GM18951 (cell line): ENCODE results near the gene NUDT22.

Experiments
- POLR2A ChIP-seq: IDR thresholded peaks from 4 replicates; pipeline ENCODE4 v1.6.1; 2011; ENCODE audit warnings: mild to moderate bottlenecking; ENCODE audit not compliant: insufficient read length, insufficient read depth; ENCODE audit errors: extremely low read depth
- in situ Hi-C: fragments of 300-500 bp; cut with MboI; formaldehyde crosslinking; loops from one replicate; pipeline ENCODE4 v1.12.0; 2022; ENCODE audit warnings: low sequenced_read_pairs, mixed read lengths, inconsistent platforms; ENCODE audit not compliant: unreplicated experiment

NUDT22 gene

DNA sequence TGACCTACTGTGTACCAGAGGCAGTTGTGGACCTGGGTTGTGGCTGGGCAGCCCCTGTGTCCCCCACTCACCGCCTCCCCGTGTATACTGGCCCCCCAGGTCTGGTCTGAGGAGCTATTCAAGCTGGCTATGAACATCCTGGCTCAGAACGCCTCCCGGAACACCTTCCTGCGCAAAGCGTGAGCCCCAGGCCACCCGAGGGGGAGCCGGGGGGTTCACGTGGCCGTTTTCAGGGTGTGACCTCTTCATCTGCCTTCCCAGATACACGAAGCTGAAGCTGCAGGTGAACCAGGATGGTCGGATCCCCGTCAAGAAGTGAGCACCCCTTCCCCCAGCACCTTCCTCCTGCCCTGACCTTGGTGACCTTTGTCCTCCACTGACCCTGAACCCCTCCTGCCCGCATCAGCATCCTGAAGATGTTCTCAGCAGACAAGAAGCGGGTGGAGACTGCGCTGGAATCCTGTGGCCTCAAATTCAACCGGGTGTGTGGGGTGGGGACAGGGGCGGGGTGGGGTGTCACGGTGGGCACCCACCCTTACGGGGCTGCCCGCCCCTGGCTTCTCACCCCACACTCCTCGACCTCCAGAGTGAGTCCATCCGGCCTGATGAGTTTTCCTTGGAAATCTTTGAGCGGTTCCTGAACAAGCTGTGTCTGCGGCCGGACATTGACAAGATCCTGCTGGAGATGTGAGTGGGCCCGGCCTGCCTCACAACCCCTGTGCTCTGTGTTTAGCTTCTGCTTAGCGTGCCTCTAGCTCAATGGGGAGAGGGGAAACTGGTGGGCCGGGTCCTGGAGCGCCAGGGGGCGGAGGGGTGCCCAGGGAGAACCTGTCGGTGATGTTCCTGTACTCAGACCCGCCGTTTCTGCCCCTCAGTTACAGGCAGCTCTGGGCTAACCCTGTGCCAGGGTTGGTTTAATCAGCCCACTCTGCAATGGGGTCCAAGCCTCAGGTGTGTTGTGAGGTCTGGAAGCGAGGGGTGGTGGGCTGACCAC, 29.4 kb downstream of the NUDT22 start:
- no peak for TF ChIP-seq POLR2A
- in situ Hi-C loops = no loop called here

DNA sequence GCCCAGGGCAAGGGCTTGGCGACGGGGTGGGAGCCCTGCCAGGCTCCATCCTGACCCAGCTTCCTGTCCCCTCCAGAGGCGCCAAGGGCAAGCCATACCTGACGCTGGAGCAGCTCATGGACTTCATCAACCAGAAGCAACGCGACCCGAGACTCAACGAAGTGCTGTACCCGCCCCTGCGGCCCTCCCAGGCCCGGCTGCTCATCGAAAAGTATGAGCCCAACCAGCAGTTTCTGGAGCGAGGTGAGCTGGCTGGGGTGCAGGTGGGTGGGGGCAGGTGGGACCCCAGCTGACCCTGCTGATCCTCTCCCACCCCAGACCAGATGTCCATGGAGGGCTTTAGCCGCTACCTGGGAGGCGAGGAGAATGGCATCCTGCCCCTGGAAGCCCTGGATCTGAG, 30.2 kb downstream of the NUDT22 start:
- in situ Hi-C loops = no loop called here
- TF ChIP-seq POLR2A = no peak

DNA sequence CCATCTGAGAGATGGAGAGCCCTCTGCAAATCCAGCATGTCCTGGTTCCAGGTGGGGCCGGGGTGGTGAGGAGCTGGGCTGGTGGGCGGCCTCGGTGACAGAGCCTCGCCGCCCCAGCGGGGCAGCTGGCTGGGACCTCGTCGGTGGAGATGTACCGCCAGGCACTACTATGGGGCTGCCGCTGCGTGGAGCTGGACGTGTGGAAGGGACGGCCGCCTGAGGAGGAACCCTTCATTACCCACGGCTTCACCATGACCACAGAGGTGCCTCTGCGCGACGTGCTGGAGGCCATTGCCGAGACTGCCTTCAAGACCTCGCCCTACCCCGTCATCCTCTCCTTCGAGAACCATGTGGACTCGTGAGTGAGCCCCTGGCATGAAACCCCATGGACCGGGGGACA, 32.3 kb downstream of the NUDT22 start:
- no peak for TF ChIP-seq POLR2A

DNA sequence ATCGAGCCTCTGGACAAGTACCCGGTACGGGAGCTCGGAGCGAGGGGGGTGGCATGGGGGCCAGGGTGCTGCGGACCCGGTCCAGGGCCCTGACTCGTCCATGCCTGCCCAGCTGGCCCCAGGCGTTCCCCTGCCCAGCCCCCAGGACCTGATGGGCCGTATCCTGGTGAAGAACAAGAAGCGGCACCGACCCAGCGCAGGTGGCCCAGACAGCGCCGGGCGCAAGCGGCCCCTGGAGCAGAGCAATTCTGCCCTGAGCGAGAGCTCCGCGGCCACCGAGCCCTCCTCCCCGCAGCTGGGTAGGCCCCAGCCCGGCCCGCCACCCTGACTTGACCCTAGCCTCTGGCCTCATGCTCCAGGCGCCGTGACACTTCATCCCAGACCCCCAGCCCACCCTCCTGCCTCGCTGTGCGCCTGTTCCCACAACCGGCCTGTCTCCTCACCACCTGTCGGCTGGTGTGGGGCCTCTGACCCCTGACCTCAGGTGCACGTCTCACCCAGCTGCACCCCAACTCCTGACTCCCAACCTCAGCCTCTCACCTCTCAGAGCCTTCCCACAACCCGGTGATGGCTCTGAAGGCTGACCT, 33.0 kb downstream of the NUDT22 start:
- TF ChIP-seq POLR2A = no peak
- in situ Hi-C loops = no loop called here

More for the DNA sequence above, 32.3 kb downstream of the NUDT22 start:
- in situ Hi-C loops = no loop called here

DNA sequence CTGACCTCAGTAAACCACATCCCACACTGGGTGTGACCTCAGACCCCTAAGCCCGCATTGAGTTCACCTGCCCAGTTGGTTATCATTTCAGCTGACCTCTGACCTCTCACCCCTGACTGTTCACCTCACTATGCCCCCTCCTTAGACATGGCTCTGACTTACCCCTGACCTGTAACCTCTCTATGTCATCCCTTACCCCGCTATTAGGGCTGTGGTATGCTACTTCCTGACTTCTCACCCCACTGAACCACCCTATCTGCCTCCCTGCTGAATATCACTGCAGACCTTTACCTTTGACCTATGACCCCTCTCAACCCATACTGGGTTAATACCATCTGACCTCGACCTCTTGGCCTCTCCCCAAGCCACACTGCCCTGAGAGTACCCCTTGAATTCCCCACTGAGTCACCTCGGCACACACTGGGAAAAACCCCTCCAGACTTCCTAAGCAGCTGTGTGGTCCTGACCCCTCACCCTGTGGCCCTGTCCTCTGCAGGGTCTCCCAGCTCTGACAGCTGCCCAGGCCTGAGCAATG, 33.5 kb downstream of the NUDT22 start:
- in situ Hi-C loops = no loop called here
- TF ChIP-seq POLR2A = no peak

DNA sequence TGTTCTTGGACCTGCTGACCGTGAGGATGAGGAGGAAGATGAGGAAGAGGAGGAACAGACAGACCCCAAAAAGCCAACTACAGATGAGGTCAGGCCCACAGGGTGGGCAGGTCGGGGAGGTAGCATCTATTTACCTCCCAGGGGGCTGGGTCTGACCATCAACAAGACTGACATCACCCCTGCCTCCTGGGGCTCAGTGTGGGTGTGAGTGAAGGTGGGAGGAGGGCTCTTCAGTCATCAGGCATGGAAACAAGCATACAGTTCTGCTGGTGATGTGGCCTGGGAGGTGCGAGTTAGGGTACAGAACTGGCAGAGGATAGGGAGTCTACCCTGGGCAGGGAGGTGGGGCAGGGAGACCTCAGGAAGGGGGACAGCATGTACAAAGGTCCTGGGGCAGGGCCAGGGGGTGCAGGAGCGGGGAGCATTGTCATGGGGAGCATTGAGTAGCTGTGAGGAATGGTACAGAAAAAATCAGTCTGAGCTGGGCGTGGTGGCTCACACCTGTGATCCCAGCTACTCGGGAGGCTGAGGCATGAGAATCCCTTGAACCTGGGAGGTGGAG, 34.2 kb downstream of the NUDT22 start:
- TF ChIP-seq POLR2A = no peak
- in situ Hi-C loops = no loop called here

DNA sequence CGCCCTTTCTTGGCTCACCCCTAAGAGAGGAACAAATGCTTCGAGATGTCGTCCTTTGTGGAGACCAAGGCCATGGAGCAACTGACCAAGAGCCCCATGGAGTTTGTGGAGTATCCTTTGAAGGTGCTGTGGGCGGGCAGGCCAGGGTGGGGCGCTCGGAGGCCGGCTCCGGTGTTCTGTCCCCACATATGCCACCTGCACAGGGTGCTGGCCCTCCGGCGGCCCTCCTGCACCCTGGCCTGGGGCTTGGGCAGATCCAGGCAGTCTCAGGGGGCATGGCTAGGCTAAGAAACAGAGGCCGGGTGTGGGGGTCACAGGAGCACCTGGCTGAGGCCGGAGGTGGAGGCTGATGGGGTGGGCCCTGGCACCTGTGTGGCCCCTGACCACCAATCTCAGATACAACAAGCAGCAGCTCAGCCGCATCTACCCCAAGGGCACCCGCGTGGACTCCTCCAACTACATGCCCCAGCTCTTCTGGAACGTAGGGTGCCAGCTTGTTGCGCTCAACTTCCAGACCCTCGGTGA, 35.5 kb downstream of the NUDT22 start:
- in situ Hi-C loops = no loop called here
- TF ChIP-seq POLR2A = no peak

DNA sequence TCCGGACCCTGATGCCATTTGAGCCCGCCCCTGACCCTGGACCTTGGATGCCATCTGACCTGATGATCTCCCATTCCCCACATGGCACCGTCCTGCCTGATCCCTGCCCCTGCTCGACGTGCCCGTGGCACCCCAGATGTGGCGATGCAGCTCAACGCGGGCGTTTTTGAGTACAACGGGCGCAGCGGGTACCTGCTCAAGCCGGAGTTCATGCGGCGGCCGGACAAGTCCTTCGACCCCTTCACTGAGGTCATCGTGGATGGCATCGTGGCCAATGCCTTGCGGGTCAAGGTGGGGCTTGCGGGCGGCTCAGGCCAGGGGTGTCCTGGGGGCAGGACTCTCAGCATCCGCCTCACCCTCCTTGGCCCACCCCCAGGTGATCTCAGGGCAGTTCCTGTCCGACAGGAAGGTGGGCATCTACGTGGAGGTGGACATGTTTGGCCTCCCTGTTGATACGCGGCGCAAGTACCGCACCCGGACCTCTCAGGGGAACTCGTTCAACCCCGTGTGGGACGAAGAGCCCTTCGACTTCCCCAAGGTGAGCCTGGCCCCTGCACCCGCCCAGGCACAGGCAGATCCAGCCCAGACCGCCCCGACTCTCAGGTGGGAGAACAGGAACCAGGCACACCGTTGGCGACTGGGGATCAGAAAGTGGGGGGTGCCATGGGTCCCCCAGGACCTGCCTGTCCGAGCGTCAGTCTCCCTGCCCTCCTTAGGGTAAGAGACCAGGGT, 36.4 kb downstream of the NUDT22 start:
- TF ChIP-seq POLR2A = no peak
- in situ Hi-C loops = no loop called here

DNA sequence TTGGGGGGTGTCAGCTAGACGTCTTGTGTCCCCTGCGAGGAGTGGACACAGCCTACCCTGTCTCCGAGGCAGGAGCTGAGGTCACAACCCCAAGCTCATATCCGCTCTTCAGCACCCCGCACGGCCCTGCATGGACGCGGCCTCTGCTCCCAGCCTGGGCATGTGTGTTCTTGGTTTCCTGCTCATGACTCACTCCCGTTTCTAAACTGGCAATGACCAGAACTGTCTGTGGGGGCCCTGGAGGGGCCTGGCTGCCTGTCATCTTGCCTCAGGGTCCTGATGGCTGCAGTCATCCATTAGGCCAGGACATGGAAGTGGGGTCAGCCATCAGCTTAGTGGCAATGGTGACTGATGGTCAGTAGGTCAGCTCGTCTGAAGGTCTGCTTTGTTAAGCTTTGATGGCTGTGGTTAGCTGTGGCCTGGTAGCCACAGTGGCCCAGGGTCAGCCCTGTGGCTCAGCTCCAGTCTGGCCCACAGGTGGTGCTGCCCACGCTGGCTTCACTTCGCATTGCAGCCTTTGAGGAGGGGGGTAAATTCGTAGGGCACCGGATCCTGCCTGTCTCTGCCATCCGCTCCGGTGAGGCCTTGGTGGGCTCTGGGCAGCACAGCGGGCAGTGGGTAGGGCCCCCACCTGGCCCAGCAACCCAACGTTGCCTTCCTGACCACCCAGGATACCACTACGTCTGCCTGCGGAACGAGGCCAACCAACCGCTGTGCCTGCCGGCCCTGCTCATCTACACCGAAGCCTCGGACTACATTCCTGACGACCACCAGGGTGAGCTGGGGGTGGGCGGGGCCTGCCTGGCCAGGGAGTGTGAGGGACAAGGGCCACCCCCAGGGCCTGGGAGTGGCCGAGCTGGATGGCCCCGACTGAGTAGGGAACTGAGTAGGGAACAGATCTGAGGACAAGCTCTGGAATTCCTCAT, 37.2 kb downstream of the NUDT22 start:
- in situ Hi-C loops = no loop called here
- TF ChIP-seq POLR2A = no peak

DNA sequence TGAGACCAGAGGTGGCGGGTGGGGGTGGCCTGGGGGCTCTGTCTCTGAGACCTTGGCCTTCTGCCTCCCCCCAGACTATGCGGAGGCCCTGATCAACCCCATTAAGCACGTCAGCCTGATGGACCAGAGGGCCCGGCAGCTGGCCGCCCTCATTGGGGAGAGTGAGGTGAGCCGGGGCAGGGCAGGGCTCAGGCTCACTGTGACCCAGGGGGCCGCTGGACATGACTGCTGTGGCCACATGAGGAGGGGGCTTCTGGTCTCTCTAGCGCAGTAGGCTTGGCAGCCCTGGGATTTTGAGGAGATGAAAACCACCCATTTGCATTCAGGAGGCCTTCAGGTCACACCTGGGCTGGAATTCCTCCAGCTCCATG, 37.9 kb downstream of the NUDT22 start:
- TF ChIP-seq POLR2A = no peak
- in situ Hi-C loops = no loop called here

DNA sequence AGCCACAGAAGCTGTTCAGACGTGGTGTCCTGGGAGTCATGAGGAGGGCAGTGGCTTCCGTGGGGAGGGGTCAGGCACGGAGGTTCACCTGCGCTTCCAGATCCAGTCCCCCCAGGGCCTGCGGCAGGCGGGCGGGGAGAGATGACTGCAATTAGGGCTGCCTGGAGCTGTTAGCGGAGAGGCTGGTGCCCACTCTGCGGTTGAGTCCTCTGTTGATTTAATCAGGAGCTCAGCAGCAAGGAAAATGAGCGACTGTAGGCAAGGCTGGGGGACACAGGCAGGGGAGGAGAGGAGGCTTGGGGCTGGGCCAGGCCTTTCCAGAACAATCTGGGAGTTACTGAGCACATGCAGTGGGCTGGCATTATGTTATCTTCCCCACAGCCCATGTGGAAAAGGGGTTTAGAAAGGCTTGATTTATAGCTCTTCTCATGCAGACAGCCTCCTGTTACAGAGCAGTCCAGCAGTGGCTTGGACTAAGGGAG, 38.3 kb downstream of the NUDT22 start:
- in situ Hi-C loops = no loop called here
- no peak for TF ChIP-seq POLR2A
